Measurements from ENCODE around the gene FBXW11.

The FBXW11 gene

DNA sequence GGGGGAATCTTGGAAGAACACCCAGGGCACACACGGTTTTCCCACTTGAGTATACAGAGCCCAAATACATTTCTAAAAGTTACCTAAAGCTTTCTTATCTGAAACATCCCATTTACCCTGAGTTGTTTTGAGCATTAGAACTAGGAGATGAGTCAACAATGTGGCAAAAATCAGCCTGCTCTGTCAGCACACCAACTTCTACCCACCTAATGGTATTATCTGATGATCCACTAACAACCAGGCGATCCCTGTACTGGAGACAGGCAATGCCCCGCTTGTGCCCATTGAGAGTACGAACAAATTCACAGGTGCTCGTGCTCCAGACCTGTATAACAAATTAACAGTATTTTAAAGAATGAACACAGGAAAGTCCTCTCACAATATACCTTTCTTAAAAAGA lies 133.8 kb downstream of the FBXW11 start:
- TF ChIP-seq, protein P1, sequence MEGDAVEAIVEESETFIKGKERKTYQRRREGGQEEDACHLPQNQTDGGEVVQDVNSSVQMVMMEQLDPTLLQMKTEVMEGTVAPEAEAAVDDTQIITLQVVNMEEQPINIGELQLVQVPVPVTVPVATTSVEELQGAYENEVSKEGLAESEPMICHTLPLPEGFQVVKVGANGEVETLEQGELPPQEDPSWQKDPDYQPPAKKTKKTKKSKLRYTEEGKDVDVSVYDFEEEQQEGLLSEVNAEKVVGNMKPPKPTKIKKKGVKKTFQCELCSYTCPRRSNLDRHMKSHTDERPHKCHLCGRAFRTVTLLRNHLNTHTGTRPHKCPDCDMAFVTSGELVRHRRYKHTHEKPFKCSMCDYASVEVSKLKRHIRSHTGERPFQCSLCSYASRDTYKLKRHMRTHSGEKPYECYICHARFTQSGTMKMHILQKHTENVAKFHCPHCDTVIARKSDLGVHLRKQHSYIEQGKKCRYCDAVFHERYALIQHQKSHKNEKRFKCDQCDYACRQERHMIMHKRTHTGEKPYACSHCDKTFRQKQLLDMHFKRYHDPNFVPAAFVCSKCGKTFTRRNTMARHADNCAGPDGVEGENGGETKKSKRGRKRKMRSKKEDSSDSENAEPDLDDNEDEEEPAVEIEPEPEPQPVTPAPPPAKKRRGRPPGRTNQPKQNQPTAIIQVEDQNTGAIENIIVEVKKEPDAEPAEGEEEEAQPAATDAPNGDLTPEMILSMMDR (IDR thresholded peaks at IDR 0.05; ENCODE audit: low read depth, low read length, missing control alignments) = no peak
- H3K4me3 ChIP-seq (ENCODE audit: low read depth, low read length) = no peak overlapping the region
- no peak for DNase-seq (ENCODE audit: low read depth)
- in situ Hi-C loops (cut with HindIII; ENCODE audit: low sequenced_read_pairs) = loop anchor here (25.0 kb wide), 1 partner anchor 460 kb away; the partner anchor contains the start of gene FGF18

DNA sequence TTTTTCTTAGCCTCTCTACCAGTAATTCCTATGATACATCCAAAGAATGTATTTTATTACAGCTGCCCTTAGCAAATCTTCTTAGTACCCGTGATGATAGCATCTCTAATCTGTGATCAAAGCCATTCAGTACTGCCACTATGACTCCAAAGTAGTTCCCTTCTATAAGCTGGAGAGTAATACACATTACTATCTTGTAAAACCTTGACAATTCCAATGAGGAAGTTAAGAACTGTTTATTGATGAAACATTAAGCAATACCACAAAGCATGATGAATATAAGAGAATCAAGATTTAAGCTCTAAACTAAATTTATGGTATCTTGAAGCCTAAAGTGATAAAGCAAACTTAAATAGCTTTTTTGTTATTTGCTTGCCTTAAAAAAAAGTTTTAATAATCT lies 134.7 kb downstream of the FBXW11 start:
- in situ Hi-C loops (cut with HindIII; ENCODE audit: low sequenced_read_pairs) = loop anchor here (25.0 kb wide), 1 partner anchor 459 kb away; the partner anchor contains the start of gene FGF18
- no peak overlapping the region for H3K4me3 ChIP-seq (ENCODE audit: low read depth, low read length)
- TF ChIP-seq, protein P1 (IDR thresholded peaks at IDR 0.05; ENCODE audit: low read depth, low read length, missing control alignments) = no peak
- no peak for DNase-seq (ENCODE audit: low read depth)

DNA sequence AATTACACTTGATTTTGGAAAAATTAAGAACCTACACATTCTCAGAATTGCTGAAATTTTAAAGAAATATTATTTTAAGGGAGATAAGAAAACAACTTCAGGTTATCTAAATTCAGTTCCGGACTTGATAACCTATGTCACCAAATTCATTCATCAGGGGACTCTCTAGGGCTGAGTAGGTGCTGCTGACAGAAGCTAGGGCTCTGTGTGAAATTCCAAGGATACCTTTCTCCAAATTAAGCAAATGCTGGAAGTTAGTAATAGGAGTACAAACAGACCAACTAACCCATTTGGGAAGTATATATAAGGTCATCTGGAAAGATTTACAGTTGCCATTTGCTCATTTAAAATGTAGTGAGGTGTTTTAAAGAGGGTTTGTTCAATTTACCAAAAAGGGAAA lies 136.5 kb downstream of the FBXW11 start:
- DNase-seq (ENCODE audit: low read depth) = no peak
- in situ Hi-C loops (cut with HindIII; ENCODE audit: low sequenced_read_pairs) = loop anchor here (25.0 kb wide), 1 partner anchor 458 kb away; the partner anchor contains the start of gene FGF18
- H3K4me3 ChIP-seq (ENCODE audit: low read depth, low read length) = no peak overlapping the region
- TF ChIP-seq, protein P1 (IDR thresholded peaks at IDR 0.05; ENCODE audit: low read depth, low read length, missing control alignments) = no peak

DNA sequence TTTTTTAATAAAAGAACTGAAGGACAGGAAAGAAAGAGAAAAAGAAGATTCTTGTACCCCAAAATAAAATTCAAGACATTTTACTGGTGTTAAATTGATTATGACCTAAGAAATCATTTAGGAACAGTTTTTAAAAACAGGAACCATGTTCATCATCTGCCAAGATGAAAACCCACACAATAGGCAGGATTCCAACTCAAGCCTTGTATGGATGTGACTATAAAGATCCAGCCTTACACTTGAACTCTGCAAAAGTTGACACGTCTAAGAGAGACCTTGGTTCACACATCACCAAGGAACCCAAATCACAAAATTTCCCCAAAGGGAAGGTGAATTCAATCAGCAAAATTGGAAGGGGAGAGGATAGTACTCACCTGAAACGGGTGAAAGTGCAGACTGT lies 138.2 kb downstream of the FBXW11 start:
- H3K4me3 ChIP-seq (ENCODE audit: low read depth, low read length) = no peak overlapping the region
- TF ChIP-seq, protein P1 (IDR thresholded peaks at IDR 0.05; ENCODE audit: low read depth, low read length, missing control alignments) = no peak
- in situ Hi-C loops (cut with HindIII; ENCODE audit: low sequenced_read_pairs) = loop anchor here (25.0 kb wide), 1 partner anchor 456 kb away; the partner anchor contains the start of gene FGF18
- DNase-seq (ENCODE audit: low read depth) = no peak

DNA sequence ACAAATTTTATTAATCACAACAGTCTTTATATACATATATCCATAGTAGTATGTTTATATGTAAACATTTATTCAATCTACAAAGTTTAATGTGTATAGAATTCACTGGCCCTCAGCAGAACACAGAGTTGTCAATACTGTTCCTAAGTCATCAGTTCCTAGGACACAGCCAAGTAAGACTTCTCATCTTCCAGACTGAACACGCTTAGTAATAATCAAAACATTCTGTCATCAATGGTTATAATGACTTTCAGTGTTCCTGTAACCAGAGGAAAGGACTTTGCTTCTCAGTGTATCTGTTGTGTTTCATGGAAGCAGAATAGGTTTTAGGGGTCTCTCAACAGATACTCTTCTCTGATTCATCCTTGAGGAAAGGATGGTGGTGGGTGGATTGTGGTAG lies 138.7 kb downstream of the FBXW11 start:
- TF ChIP-seq, protein P1 (IDR thresholded peaks at IDR 0.05; ENCODE audit: low read depth, low read length, missing control alignments) = no peak
- DNase-seq (ENCODE audit: low read depth) = no peak
- H3K4me3 ChIP-seq (ENCODE audit: low read depth, low read length) = no peak overlapping the region
- in situ Hi-C loops (cut with HindIII; ENCODE audit: low sequenced_read_pairs) = loop anchor here (25.0 kb wide), 1 partner anchor 455 kb away; the partner anchor contains the start of gene FGF18

DNA sequence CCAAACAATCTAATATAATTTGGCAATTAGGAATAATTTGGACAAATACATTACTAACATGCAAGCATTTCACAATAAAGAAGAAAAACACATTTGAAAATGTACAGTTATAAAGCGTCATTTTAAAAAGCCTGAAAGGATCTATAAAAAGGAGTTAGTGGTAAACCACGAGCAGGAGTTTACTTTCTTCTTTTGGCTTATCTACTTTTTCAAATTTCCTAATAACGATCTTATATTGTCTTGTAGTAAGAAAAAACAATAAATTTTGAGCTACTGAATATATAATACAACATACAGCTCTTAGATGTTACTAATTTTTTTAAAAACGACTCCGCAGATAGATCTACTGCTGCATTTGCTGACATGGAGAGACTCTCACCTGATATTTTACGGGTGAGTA lies 141.0 kb downstream of the FBXW11 start:
- no peak for DNase-seq (ENCODE audit: low read depth)
- H3K4me3 ChIP-seq (ENCODE audit: low read depth, low read length) = no peak overlapping the region
- TF ChIP-seq, protein P1 (IDR thresholded peaks at IDR 0.05; ENCODE audit: low read depth, low read length, missing control alignments) = no peak
- in situ Hi-C loops (cut with HindIII; ENCODE audit: low sequenced_read_pairs) = loop anchor here (25.0 kb wide), 1 partner anchor 453 kb away; the partner anchor contains the start of gene FGF18
